HepG2 (cell line): ENCODE measurements around the gene CSRNP3. TPM values are rescaled to one million over a fixed set of nuclear protein-coding genes. Genes with fewer than 3 reads are reported as not detected.

Experiments used
- ATAC-seq: fragments of 200-7000 bp; cut with Tn5 transposase; 3 replicates; pipeline ENCODE4 v1.9.1; 2020; ENCODE audit warnings: mild to moderate bottlenecking, moderate library complexity
- BruUV-seq: library from RNA; stranded (reverse); fragments of 400-500 nt; replicated peaks from 2 replicates; lab custom pipeline; 2021; lab: Mats Ljungman, UMichigan
- CTCF ChIA-PET: fragments of 300-600 bp; formaldehyde crosslinking; extraction: SDS; loops from one replicate; lab custom pipeline; 2021; ENCODE audit warnings: low total read pairs, inconsistent platforms, low intra/inter-chr PET ratio; lab: Yijun Ruan, JAX
- POLR2A ChIA-PET: fragments of 350-600 bp; sonication (Branson Sonifier 250); formaldehyde crosslinking; loops from one replicate; lab custom pipeline; 2020; ENCODE audit warnings: antibody characterized with exemption, inconsistent platforms; lab: Yijun Ruan, JAX
- DNase-seq: peaks from one replicate; pipeline ENCODE4 v3.0.0-alpha.2; 2015; ENCODE audit warnings: low spot score
- FAIRE-seq: peaks from 3 replicates; lab custom pipeline; 2011; peaks lifted over from hg19 to GRCh38; lab: Jason Lieb, UNC
- H2AFZ ChIP-seq: one replicate; pipeline ENCODE4 v1.6.1; 2011; ENCODE audit warnings: low read length, inconsistent platforms
- H3K27ac ChIP-seq: fragments of 300-600 bp; 3 replicates; pipeline ENCODE4 v1.8.0; 2011; ENCODE audit warnings: mixed run types, mild to moderate bottlenecking, mixed read lengths, low read length, inconsistent platforms; ENCODE audit not compliant: insufficient read depth; ENCODE audit errors: extremely low read length
- H3K27me3 ChIP-seq, 2 experiments: fragments of 200-600 bp in 1 of 2; 2 replicates in 1 of 2; 3 replicates in 1 of 2; pipeline versions ENCODE4 v1.6.0 to v1.8.0; 2011; ENCODE audit warnings: low read length in 2 of 2, mild to moderate bottlenecking in 2 of 2, moderate library complexity in 2 of 2, inconsistent platforms in 1 of 2; ENCODE audit not compliant: insufficient read depth in 2 of 2, control insufficient read depth in 1 of 2
- H3K36me3 ChIP-seq, 2 experiments: fragments of 200-600 bp in 1 of 2; replicated peaks in 1 of 2; 2 replicates in 1 of 2; 3 replicates in 1 of 2; pipeline versions ENCODE4 v1.5.1 to v1.8.0; 2011; ENCODE audit warnings: low read length in 2 of 2, inconsistent platforms in 1 of 2; ENCODE audit not compliant: insufficient read depth in 2 of 2, control insufficient read depth in 1 of 2
- H3K4me1 ChIP-seq: 2 replicates; pipeline ENCODE4 v1.5.1; 2012; ENCODE audit warnings: low read length, inconsistent platforms; ENCODE audit not compliant: insufficient read depth
- H3K4me2 ChIP-seq: 2 replicates; pipeline ENCODE4 v1.6.0; 2011; ENCODE audit warnings: low read depth, low read length, inconsistent platforms
- H3K4me3 ChIP-seq, 3 experiments: fragments of 200-600 bp in 1 of 3; sonication (generic), shearing (Covaris generic) in 1 of 3; replicated peaks in 1 of 3; 2 replicates each; pipeline ENCODE4 v1.5.1; 2011 to 2016; ENCODE audit warnings: low read length in 3 of 3, inconsistent platforms in 2 of 3, low read depth in 2 of 3, mild to moderate bottlenecking in 2 of 3, control low read depth in 1 of 3, mixed read lengths in 1 of 3; ENCODE audit not compliant: insufficient read depth in 1 of 3
- H3K79me2 ChIP-seq: one replicate; pipeline ENCODE4 v1.6.1; 2011; ENCODE audit warnings: low read length, inconsistent platforms; ENCODE audit not compliant: insufficient read depth
- H3K9ac ChIP-seq: 2 replicates; pipeline ENCODE4 v1.6.0; 2011; ENCODE audit warnings: mild to moderate bottlenecking, low read depth, low read length, inconsistent platforms; ENCODE audit not compliant: insufficient read depth
- H3K9me3 ChIP-seq: 2 replicates; pipeline ENCODE4 v1.5.1; 2012; ENCODE audit warnings: mild to moderate bottlenecking, low read length
- H4K20me1 ChIP-seq: 2 replicates; pipeline ENCODE4 v1.6.0; 2011; ENCODE audit warnings: inconsistent platforms, mild to moderate bottlenecking, low read length, moderate library complexity; ENCODE audit not compliant: insufficient read depth
- AHR ChIP-seq: IDR thresholded peaks from 2 replicates; pipeline ENCODE4 v1.6.1; 2018; ENCODE audit warnings: missing genetic modification reagents, missing compliant biosample characterization
- GABPA ChIP-seq, 2 experiments: IDR thresholded peaks; 2 replicates each; pipeline ENCODE4 v1.6.1; 2011 to 2016; ENCODE audit warnings: low read depth in 2 of 2, low read length in 1 of 2, missing biosample characterization in 1 of 2, missing genetic modification characterization in 1 of 2
- GABPB1 ChIP-seq: IDR thresholded peaks from 2 replicates; pipeline ENCODE4 v1.6.1; 2016; ENCODE audit warnings: mild to moderate bottlenecking, missing genetic modification reagents, moderate library complexity, missing compliant biosample characterization
- HMGA1 ChIP-seq: sonication (generic); formaldehyde crosslinking; conservative IDR thresholded peaks from 2 replicates; pipeline ENCODE4 v1.4.0; 2020; ENCODE audit warnings: missing genetic modification reagents
- NAIF1 ChIP-seq: sonication (generic); formaldehyde crosslinking; IDR thresholded peaks from 2 replicates; pipeline ENCODE4 v1.5.0; 2020; ENCODE audit warnings: mild to moderate bottlenecking, missing genetic modification reagents, borderline replicate concordance
- PAF1 ChIP-seq: IDR thresholded peaks from 2 replicates; pipeline ENCODE4 v1.6.1; 2016; ENCODE audit warnings: missing genetic modification reagents, missing compliant biosample characterization
- SP5 ChIP-seq: IDR thresholded peaks from 2 replicates; pipeline ENCODE4 v1.6.1; 2016; ENCODE audit warnings: low read depth, borderline replicate concordance
- YEATS4 ChIP-seq: sonication (generic); formaldehyde crosslinking; IDR thresholded peaks from 2 replicates; pipeline ENCODE4 v1.4.0; 2020; ENCODE audit warnings: missing genetic modification reagents, borderline replicate concordance
- ZNF260 ChIP-seq: sonication (generic); formaldehyde crosslinking; IDR thresholded peaks from 2 replicates; pipeline ENCODE4 v1.4.0; 2020; ENCODE audit warnings: missing genetic modification reagents, low read depth, mild to moderate bottlenecking, borderline replicate concordance
- ZNF3 ChIP-seq: IDR thresholded peaks from 2 replicates; pipeline ENCODE4 v1.7.0; 2017; ENCODE audit warnings: inconsistent platforms
- ZNF432 ChIP-seq: sonication (generic); formaldehyde crosslinking; IDR thresholded peaks from 2 replicates; pipeline ENCODE4 v1.5.0; 2020; ENCODE audit warnings: missing genetic modification reagents, mild to moderate bottlenecking, borderline replicate concordance
- ZNF572 ChIP-seq: sonication (generic); formaldehyde crosslinking; IDR thresholded peaks from 2 replicates; pipeline ENCODE4 v1.5.1; 2020; ENCODE audit warnings: mild to moderate bottlenecking, missing genetic modification reagents
- ZNF607 ChIP-seq: sonication (generic); formaldehyde crosslinking; IDR thresholded peaks from 2 replicates; pipeline ENCODE4 v1.5.1; 2020; ENCODE audit warnings: missing genetic modification reagents, mild to moderate bottlenecking, borderline replicate concordance
- ZNF749 ChIP-seq: sonication (generic); formaldehyde crosslinking; IDR thresholded peaks from 2 replicates; pipeline ENCODE4 v1.8.0; 2022; ENCODE audit warnings: mild to moderate bottlenecking, missing genetic modification reagents, moderate library complexity, borderline replicate concordance
- ZNF850 ChIP-seq: sonication (generic); formaldehyde crosslinking; conservative IDR thresholded peaks from 2 replicates; pipeline ENCODE4 v1.9.0; 2021; ENCODE audit warnings: mild to moderate bottlenecking, missing genetic modification reagents
- WGBS: methylation state at CpG from one replicate; pipeline ENCODE4 v1.1.6; 2017; ENCODE audit warnings: low lambda C conversion rate; 5-methylcytosine and 5-hydroxymethylcytosine counted together
- in situ Hi-C: cut with HindIII; loops from 2 replicates; pipeline ENCODE4 v1.10.0; 2017; ENCODE audit warnings: low pct_unique_long_range_greater_than_20kb; ENCODE audit not compliant: extremely low pct_ligation_motif_present
- intact Hi-C: fragments of 100-400 bp; cut with micrococcal nuclease; formaldehyde crosslinking; loops from one replicate; pipeline ENCODE4 v1.10.0; 2022; ENCODE audit not compliant: unreplicated experiment
- polyA plus RNA-seq, 8 experiments: library from polyadenylated mRNA; depleted of rRNA in 3 of 8; stranded (reverse) in 7 of 8; unstranded in 1 of 8; fragments of >200 nt; fragmentation: Illumina TruSeq in 4 of 8; extraction: Trizol in 4 of 8; gene quantifications; 2 replicates each; pipeline versions ENCODE4 v1.2.1 to v1.2.3, GENCODE V29; 2011 to 2016; ENCODE audit warnings: low read depth in 4 of 8, missing spikeins in 1 of 8, mixed read lengths in 1 of 8; ENCODE audit not compliant: insufficient read depth in 1 of 8
- total RNA-seq, 5 experiments: library from RNA; depleted of rRNA; stranded (reverse); fragments of >200 nt; fragmentation: Illumina TruSeq; extraction: Trizol; gene quantifications; 2 replicates each; pipeline ENCODE4 v1.2.3, GENCODE V29; 2016; ENCODE audit warnings: low read depth in 1 of 5
- TF ChIP-seq, protein P1 (sequence below): sonication (generic); formaldehyde crosslinking; IDR thresholded peaks from 2 replicates; pipeline ENCODE4 v1.8.1; 2023; ENCODE audit warnings: mild to moderate bottlenecking, moderate library complexity, missing genetic modification reagents
- TF ChIP-seq, protein P2 (sequence below): sonication (generic); formaldehyde crosslinking; IDR thresholded peaks from 2 replicates; pipeline ENCODE4 v1.4.0; 2020; ENCODE audit warnings: missing genetic modification reagents, borderline replicate concordance
- TF ChIP-seq, protein P3 (sequence below): sonication (generic); formaldehyde crosslinking; IDR thresholded peaks from 2 replicates; pipeline ENCODE4 v1.8.1; 2023; ENCODE audit warnings: mild to moderate bottlenecking, missing genetic modification reagents, borderline replicate concordance

CSRNP3 gene
- total and polyA plus RNA-seq, 2 of the 13 experiments (the other 11 are each of a cell fraction or from before 2014, with no cell fraction given): not detected

DNA sequence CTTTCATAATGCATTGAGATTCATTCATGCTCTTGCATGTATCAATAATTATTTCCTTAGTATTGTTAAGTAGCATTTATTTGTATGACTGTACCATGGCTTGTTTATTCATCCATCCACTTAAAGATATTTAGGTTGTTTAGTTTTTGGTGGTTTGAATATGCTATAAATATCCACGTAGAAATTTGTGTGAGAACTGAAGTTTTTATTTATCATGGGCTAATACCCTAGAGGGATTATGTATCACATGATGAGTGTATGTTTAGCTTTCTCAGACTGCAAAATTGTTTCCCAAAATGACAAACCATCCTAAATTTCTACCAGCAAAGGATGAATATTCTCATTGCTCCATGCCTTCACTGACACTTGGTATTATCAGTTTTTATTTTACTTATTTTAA, 55.2 kb downstream of the CSRNP3 start:
- CTCF ChIA-PET: no interaction called here
- H3K9me3 ChIP-seq: no peaks in the 10 kb centered on the region
- H3K9ac ChIP-seq: no peak overlapping the region
- no peaks in the 10 kb centered on the region for H3K36me3 ChIP-seq
- intact Hi-C loops (no loop called here), in situ Hi-C loops (no loop called here)
- TF ChIP-seq, protein P1, sequence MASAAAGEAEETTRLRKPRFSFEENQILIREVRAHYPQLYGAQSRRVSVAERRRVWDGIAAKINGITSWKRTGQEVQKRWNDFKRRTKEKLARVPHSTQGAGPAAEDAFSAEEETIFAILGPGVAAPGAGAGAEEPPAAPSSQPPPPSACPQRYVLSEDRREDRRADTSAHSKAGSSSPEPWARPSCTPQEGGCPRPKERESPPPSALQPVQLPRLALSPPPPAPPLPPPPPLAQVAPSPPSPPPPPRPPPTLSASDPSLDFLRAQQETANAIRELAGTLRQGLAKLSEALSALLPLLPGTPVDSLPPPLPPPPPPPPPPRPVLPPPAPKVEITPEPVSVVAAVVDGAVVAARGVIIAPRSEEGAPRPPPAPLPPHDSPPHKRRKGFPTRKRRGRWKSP (CRISPR knock-in tag): no peak
- TF ChIP-seq NAIF1 (CRISPR knock-in tag) (no peak), ZNF607 (CRISPR knock-in tag) (no peak), AHR (no peak), PAF1 (CRISPR knock-in tag) (no peak), ZNF572 (CRISPR knock-in tag) (no peak), YEATS4 (CRISPR knock-in tag) (no peak), HMGA1 (no peak), GABPA (IDR thresholded peaks at IDR 0.05; ENCODE audit: low read depth, low read length) (no peak), GABPA (CRISPR knock-in tag; IDR thresholded peaks at IDR 0.05; ENCODE audit: low read depth) (no peak), ZNF432 (CRISPR knock-in tag) (no peak), ZNF850 (CRISPR knock-in tag) (no peak), ZNF3 (CRISPR knock-in tag) (no peak), ZNF260 (CRISPR knock-in tag) (no peak), SP5 (CRISPR knock-in tag) (no peak), ZNF749 (CRISPR knock-in tag) (no peak), GABPB1 (CRISPR knock-in tag) (no peak)
- TF ChIP-seq, protein P2, sequence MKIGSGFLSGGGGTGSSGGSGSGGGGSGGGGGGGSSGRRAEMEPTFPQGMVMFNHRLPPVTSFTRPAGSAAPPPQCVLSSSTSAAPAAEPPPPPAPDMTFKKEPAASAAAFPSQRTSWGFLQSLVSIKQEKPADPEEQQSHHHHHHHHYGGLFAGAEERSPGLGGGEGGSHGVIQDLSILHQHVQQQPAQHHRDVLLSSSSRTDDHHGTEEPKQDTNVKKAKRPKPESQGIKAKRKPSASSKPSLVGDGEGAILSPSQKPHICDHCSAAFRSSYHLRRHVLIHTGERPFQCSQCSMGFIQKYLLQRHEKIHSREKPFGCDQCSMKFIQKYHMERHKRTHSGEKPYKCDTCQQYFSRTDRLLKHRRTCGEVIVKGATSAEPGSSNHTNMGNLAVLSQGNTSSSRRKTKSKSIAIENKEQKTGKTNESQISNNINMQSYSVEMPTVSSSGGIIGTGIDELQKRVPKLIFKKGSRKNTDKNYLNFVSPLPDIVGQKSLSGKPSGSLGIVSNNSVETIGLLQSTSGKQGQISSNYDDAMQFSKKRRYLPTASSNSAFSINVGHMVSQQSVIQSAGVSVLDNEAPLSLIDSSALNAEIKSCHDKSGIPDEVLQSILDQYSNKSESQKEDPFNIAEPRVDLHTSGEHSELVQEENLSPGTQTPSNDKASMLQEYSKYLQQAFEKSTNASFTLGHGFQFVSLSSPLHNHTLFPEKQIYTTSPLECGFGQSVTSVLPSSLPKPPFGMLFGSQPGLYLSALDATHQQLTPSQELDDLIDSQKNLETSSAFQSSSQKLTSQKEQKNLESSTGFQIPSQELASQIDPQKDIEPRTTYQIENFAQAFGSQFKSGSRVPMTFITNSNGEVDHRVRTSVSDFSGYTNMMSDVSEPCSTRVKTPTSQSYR (CRISPR knock-in tag): no peak
- TF ChIP-seq, protein P3, sequence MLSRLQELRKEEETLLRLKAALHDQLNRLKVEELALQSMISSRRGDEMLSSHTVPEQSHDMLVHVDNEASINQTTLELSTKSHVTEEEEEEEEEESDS (CRISPR knock-in tag): no peak
- H4K20me1 ChIP-seq: no peaks in the 10 kb centered on the region
- no peak for DNase-seq
- no peak overlapping the region for H3K27ac ChIP-seq
- 0% methylated on average over 1 of the region's 1 CpG for WGBS
- ATAC-seq: no peak
- no peak overlapping the region for H3K4me3 ChIP-seq
- no peak overlapping the region for H3K4me2 ChIP-seq
- POLR2A ChIA-PET: no interaction called here
- 0 out of 5 replicates have a peak, but pooled peaks cover 0 to 1% of the 10 kb centered on the region in 2 experiments for H3K27me3 ChIP-seq
- H2AFZ ChIP-seq: no peak overlapping the region
- BruUV-seq: no TSS peak
- H3K79me2 ChIP-seq: no peaks in the 10 kb centered on the region
- H3K4me1 ChIP-seq: no peaks in the 10 kb centered on the region
- peak; percentile 39 for FAIRE-seq
